HG02938 (cell line): Measurements from ENCODE around the gene VAMP2.

Source experiments
- ATAC-seq: cut with Tn5 transposase; IDR thresholded peaks from one replicate; pipeline ENCODE4 v1.9.1; 2021; ENCODE audit warnings: mild to moderate bottlenecking, moderate library complexity; ENCODE audit not compliant: unreplicated experiment

The VAMP2 gene

GRCh38 chr17:8124350-8125153 is 38.2 kb downstream of the VAMP2 start:
- no peak for ATAC-seq

GRCh38 chr17:8123695-8124349 is 38.9 kb downstream of the VAMP2 start, which contains the start of gene HES7:
Gene HES7, minus strand, starts transcription at chr17:8124106. Its CDS starts 22 bp downstream, at chr17:8124084.
- ATAC-seq, result no peak

GRCh38 chr17:8122924-8123694 is 39.6 kb downstream of the VAMP2 start:
- no peak for ATAC-seq

GRCh38 chr17:8122422-8122923 is 40.3 kb downstream of the VAMP2 start:
- ATAC-seq, result no peak

- no peak for ATAC-seq
Observed at GRCh38 chr17:8121681-8122421, 40.9 kb downstream of the VAMP2 start.

GRCh38 chr17:8121407-8121680 is 41.4 kb downstream of the VAMP2 start:
- ATAC-seq, result no peak

GRCh38 chr17:8120520-8121406 is 42.0 kb downstream of the VAMP2 start:
- ATAC-seq, result peak; percentile 4

GRCh38 chr17:8119581-8120519 is 42.9 kb downstream of the VAMP2 start:
- peak; percentile 35 for ATAC-seq

GRCh38 chr17:8118769-8119580 is 43.8 kb downstream of the VAMP2 start:
- ATAC-seq, result no peak

- no peak for ATAC-seq
Observed at GRCh38 chr17:8117980-8118768, 44.6 kb downstream of the VAMP2 start, which contains the start of gene ALOXE3. Gene ALOXE3, minus strand, starts transcription at chr17:8118514. Its CDS starts 524 bp downstream, at chr17:8117990.

GRCh38 chr17:8117367-8117979 is 45.3 kb downstream of the VAMP2 start:
- no peak for ATAC-seq

GRCh38 chr17:8116776-8117175 is 46.0 kb downstream of the VAMP2 start:
- no peak for ATAC-seq

GRCh38 chr17:8110907-8111306 is 51.8 kb downstream of the VAMP2 start:
- ATAC-seq, result no peak

- no peak for ATAC-seq
Observed at GRCh38 chr17:8110456-8110804, 52.3 kb downstream of the VAMP2 start.

- ATAC-seq, result no peak
Observed at GRCh38 chr17:8109661-8110455, 52.9 kb downstream of the VAMP2 start.
